Hippocampal formation (tissue), 2 donors: ENCODE results near the gene SPNS3.

ENCODE experiments used
- DNase-seq, 2 donors: peaks; one replicate each; lab custom pipeline; 2025; lab: John Stamatoyannopoulos, UW

SPNS3 gene

GRCh38 chr17:4527134-4527533 lies 93.4 kb downstream of the SPNS3 start:
- no peak for DNase-seq

- DNase-seq = no peak
Observed at GRCh38 chr17:4527566-4528125, 93.9 kb downstream of the SPNS3 start.

- DNase-seq = no peak
Observed at GRCh38 chr17:4529533-4530152, 95.9 kb downstream of the SPNS3 start.

GRCh38 chr17:4530799-4531730 lies 97.3 kb downstream of the SPNS3 start:
- DNase-seq = no peak

- no peak for DNase-seq
Observed at GRCh38 chr17:4531988-4532736, 98.4 kb downstream of the SPNS3 start.

- DNase-seq = no peak
Observed at GRCh38 chr17:4532860-4533522, 99.3 kb downstream of the SPNS3 start.

- peak; percentile 95 to 96 for DNase-seq
Observed at GRCh38 chr17:4533523-4534504, 100.1 kb downstream of the SPNS3 start.

GRCh38 chr17:4534515-4534914 lies 100.8 kb downstream of the SPNS3 start:
- DNase-seq = no peak

GRCh38 chr17:4534928-4535666 lies 101.4 kb downstream of the SPNS3 start:
- DNase-seq = peak in 1 of 2 donors; percentile 47

GRCh38 chr17:4535667-4536258 lies 102.0 kb downstream of the SPNS3 start:
- no peak for DNase-seq

GRCh38 chr17:4536259-4536741 lies 102.6 kb downstream of the SPNS3 start:
- DNase-seq = peak; percentile 27 to 36

- no peak for DNase-seq
Observed at GRCh38 chr17:4536742-4537411, 103.1 kb downstream of the SPNS3 start.
